GM18909 (cell line): ENCODE results near the gene SYNPO2L.
"Not testable (repeated sequence)": the region's sequence is repeated elsewhere in the genome, so short reads cannot be mapped to it uniquely, and the experiment has no call there.

Experiments
- ATAC-seq: cut with Tn5 transposase; IDR thresholded peaks from one replicate; pipeline ENCODE4 v1.9.1; 2021; ENCODE audit warnings: mild to moderate bottlenecking; ENCODE audit not compliant: unreplicated experiment, poor library complexity

Gene SYNPO2L, protein sequence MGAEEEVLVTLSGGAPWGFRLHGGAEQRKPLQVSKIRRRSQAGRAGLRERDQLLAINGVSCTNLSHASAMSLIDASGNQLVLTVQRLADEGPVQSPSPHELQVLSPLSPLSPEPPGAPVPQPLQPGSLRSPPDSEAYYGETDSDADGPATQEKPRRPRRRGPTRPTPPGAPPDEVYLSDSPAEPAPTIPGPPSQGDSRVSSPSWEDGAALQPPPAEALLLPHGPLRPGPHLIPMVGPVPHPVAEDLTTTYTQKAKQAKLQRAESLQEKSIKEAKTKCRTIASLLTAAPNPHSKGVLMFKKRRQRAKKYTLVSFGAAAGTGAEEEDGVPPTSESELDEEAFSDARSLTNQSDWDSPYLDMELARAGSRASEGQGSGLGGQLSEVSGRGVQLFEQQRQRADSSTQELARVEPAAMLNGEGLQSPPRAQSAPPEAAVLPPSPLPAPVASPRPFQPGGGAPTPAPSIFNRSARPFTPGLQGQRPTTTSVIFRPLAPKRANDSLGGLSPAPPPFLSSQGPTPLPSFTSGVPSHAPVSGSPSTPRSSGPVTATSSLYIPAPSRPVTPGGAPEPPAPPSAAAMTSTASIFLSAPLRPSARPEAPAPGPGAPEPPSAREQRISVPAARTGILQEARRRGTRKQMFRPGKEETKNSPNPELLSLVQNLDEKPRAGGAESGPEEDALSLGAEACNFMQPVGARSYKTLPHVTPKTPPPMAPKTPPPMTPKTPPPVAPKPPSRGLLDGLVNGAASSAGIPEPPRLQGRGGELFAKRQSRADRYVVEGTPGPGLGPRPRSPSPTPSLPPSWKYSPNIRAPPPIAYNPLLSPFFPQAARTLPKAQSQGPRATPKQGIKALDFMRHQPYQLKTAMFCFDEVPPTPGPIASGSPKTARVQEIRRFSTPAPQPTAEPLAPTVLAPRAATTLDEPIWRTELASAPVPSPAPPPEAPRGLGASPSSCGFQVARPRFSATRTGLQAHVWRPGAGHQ

DNA sequence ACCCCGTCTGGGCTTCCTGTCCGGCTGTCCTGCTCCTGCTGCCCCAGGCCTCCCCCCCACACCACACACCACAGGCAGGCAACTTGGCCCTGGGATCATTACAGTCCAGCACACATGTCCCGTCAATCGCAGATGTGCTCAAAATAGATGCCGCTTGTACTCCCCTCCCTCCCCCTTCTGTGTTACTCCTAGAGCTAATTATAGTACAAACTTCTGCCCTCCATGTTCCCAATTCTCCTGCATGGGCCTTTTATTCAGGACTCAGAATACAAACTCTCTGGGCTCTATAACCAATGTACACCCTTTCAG is at the start of gene SYNPO2L:
SYNPO2L (minus strand) TSS at position 40 of the 309 bp plus-strand sequence. CDS start 107 bp downstream, outside the sequence.
- no peak for ATAC-seq

DNA sequence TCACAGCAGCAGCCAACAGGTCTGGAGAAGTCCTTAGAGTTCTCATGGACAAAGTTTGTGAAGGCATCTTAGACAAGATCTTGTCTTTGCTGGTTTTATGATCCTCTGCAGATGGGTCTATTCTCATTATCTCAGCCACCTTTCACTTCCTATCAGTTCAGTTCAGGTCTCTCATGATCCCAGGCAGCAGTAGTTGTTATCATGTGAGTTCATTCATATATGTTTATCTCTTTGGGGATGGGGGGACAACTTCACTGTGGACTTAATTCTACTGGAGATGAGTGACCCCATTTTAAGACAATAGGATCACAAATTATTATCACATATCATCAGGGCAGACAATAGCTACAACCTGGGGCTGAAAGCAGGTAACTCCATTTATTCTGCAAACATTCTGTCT is 48.1 kb upstream of the SYNPO2L start:
- ATAC-seq: not testable (repeated sequence)

DNA sequence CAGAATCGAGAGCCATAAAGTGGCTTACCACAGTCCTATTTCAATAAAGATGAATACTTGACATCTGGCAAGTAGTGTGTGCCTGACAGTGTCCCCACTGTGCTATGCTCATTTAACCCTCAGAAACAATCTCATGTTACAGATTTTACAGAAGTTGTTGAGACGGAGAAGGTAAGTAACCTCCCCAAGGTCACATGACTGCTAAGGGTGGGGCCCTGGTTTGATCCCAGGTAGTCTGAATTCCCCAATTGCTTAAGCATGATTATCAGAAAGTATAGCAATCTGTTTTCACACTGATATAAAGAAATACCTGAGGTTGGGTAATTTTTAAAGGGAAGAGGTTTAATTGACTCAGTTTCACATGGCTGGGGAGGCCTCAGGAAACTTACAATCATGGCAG is 43.0 kb upstream of the SYNPO2L start:
- ATAC-seq: not testable (repeated sequence)

DNA sequence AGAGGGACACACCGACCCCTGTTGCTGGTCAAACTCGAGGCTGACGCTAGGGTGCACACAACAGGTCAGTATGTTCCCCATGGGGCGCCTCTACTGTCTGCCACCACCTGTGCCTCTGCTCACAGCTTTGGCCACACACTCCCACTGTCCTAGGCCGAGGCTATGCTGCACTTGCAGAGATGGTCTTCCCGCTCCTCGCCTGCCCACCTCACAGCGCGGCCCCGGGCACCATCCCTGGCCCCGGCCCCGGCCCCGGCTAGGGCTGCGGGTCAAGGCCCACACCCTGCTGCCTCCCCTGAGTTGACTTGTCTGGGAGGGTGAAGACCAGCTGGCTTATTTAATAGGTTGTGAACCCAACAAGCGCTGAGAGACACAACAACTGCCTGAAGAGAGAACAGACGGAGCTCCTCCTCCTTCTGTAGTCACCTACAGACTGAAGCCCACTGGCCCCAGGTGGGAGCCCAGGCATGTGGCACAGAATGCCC is 41.9 kb upstream of the SYNPO2L start, which contains the start of gene AGAP5:
AGAP5 (minus strand) TSS at position 435 of the 485 bp plus-strand sequence; CDS start at position 81, 354 bp downstream.
- not testable (repeated sequence) for ATAC-seq

DNA sequence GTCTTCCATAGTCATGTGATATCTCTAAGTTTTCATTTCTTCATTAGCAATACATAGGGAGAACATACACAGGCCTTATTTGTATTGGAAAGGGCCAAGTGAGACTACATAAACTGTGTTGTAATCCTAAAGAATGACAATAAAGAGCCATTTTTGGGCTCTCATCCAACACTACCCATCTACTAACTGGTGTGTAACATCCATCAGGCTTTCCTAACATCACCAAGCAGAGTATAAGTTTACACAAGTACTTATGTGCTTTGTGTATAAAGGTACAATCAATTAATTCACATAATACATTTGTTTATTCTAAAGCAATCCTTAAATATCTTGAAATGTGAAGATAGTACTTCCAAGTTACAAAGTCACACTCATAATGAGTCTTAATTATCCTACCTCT is 39.5 kb upstream of the SYNPO2L start:
- not testable (repeated sequence) for ATAC-seq

DNA sequence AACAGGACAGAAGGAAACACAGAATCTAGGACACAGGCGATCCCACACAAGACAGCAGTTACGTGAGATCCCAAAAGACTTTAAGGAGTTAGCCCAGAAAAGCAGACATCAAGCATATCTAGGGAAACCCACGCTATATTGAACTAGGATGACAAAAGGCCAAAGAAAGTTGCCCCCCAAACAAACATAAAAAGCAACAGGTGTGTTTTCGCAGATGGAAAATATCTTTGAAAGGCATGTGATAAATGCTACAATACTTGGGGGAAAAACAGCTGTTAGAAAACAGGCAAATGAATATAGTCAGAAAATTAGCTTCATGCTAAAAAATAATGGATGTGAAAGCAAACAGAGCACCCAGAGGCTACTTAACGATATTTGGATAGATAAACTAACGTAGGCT is 34.9 kb upstream of the SYNPO2L start:
- not testable (repeated sequence) for ATAC-seq

DNA sequence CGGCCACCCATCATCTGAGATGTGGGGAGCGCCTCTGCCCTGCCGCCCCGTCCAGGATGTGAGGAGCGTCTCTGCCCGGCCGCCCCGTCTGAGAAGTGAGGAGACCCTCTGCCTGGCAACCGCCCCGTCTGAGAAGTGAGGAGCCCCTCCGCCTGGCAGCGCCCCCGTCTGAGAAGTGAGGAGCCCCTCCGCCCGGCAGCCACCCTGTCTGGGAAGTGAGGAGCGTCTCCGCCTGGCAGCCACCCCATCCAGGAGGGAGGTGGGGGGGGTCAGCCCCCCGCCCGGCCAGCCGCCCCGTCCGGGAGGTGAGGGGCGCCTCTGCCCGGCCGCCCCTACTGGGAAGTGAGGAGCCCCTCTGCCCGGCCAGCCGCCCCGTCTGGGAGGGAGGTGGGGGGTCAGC is 33.8 kb upstream of the SYNPO2L start:
- not testable (repeated sequence) for ATAC-seq

DNA sequence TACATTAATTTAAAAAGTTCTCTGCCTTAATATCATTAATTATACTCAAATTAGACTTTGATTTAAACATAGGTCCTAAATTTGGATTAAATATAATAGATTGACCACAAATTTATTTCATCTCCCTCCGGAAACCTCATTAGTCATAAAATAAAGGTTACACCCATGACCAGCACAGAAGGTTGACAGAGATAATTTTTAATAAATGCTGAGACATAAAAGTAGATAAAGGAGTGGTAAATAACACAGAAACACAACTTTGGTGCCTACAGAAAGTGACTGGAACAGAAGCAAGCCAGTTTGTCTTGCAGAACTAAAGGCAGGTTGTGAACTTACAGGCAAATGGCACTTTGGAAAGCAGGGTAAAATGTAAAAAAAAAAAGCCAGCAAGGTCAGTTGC is 31.8 kb upstream of the SYNPO2L start:
- ATAC-seq: not testable (repeated sequence)

DNA sequence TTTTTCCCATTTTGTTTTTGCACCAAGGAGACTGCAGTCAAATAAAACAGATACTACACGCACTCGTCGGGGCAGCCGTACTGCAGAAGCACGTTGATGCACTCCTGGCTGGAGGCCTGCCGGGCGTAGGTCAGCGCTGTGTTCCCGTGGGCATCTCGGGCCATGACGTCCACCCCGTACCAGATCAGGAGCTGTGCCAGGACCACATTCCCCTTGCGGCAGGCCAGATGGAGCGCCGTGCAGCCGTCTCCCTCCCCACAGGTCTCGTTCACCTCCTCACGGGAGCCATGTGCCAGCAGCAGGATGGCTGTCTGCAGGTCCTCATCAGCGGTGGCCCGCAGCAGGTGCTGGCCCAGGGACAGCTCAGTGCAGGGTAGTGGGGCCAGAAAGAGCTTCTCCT is 18.7 kb upstream of the SYNPO2L start:
- ATAC-seq: not testable (repeated sequence)

DNA sequence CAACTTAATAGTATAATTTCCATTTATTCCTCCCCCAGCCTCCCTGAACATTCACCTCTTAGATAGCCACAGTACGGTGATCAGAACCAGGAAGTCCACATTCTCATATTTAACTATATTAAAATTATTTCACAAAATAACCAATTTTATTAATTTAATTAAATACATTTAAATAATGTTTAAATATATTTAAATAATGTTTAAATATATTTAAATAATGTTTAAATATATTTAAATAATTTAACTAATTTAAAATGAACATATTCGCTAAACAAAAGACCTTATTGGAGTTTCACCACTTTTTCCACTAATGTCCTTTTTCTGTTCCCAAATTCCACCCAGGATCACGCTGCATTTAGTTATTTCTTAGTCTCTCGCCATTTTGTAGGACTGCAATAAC is 12.5 kb upstream of the SYNPO2L start:
- not testable (repeated sequence) for ATAC-seq

DNA sequence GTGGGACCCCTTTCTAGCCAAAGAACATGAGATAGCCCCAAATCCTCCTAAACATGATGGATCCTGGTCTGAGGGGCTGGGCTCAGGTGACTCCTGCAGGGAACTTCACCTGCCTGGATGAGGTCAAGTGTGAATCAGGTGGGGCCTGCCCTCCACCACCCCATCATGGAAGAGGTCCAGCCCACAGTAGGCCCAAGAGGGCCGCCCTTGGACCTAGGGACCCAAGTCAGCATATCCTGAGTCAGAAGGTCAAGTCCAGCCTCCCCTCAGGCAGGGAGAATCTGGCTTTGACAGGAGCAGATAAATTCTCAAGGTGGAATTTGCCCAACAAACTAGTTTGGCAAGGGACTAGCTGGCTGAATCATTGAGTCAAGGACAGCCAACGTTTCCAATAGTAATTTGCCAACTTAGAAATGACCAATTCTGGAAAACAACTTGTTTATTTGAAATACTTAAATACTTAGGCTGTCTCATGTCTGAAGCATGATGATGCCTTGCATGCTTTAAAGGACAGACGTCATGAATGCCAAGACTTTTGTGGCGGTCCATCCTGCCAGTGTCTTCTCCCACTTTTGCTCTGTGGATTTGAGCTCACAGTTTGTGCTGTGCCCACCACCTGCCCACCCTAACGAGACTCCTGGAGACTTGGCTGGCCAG is 10.5 kb upstream of the SYNPO2L start:
- not testable (repeated sequence) for ATAC-seq

DNA sequence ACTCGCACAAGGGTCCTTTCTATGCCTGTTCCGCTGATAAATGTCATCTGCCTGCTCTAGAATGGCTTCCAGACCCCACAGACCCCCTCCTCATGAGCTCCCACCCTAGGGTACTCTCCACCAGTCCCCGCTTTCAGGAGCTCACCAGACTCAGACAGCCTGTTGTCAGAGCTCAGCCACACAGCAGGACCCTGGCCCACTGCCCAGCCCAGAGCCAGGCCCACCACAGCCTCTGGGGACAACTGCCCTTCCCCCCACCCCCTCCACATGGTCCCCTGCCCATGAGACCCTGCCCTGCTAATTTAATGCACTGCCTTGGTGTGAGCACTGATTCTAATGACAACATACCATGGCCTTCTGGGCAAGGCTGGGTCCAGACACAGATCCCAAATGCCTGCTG is 9.8 kb upstream of the SYNPO2L start:
- ATAC-seq: not testable (repeated sequence)

DNA sequence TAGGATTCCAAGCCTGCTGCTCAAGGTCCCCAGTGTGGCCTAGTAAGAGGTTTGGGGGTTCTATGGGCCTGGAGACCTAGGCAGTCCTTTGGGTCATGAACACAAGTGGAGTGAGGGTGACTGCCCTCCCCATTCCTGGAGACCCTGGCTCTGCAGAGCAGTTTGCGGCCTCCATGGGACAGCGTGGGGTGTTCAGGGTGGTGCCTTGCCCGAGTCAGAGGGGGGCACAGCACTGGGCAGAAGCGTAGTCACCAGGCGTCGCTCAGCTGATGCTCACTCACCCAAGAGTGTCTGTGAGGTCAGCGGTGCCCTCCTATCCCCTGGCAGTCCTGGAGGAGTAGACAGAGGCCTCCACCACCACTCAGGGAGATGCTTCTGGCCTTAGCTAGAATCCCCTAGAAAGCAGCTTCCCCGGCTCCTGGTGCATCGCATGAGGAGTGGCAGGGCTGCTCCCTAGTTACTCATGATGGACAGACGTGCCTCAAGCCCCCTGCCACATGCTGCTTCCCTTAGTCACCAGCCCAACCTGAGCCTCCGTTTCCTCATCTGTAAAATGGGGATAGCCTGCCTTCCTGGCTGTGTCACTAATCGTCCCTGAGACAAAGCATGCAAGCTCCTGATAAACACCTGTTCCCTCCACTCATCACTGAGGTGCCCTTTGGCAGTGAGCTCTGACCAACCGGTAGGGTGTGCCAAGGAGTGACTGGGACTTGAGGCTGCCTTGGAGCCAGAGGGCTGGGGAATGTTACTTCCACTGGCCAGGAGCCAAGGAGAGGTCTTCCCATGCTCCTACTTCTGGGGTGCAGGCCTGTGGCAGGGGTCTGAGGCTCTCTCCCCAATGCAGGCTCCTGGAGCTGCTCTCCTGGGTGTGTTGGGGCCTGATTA is 8.6 kb upstream of the SYNPO2L start:
- not testable (repeated sequence) for ATAC-seq

DNA sequence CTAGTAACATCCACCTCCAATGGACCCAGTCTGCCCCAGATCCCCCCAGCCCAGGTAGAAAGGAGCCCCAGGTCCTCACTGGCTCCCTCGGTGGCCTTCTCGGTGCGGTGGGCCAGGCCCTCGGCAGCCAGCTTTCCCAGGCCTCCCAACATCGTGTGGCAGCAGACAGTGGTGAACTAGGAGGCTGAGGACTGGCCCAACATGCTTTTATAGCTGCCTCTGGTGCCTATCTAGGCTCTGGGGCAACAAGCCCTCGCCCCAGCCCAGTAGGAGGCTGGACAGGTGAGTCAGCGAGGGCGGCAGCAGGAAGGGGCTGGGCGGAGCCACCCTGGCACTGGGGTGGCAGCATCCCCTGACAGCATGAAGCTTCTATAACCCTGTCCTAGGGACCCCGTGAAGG is 7.8 kb upstream of the SYNPO2L start:
- ATAC-seq: not testable (repeated sequence)

DNA sequence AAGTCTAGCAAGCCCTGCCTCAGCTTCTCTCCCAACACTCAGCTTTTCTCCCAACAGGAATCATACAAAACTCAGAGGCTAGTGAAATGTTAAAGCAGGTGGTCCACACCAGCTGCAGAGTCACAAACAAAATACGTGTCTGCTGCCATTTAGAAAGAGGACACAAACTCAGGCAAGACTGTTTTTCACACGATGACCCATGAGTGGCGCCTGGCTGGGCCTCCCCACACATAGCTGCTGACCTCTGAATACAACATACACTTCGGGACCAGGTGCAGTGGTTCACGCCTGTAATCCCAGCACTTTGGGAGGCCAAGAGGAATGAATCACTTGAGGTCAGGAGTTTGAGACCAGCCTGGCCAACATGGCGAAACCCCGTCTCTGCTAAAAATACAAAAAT is 6.9 kb upstream of the SYNPO2L start:
- ATAC-seq: not testable (repeated sequence)

DNA sequence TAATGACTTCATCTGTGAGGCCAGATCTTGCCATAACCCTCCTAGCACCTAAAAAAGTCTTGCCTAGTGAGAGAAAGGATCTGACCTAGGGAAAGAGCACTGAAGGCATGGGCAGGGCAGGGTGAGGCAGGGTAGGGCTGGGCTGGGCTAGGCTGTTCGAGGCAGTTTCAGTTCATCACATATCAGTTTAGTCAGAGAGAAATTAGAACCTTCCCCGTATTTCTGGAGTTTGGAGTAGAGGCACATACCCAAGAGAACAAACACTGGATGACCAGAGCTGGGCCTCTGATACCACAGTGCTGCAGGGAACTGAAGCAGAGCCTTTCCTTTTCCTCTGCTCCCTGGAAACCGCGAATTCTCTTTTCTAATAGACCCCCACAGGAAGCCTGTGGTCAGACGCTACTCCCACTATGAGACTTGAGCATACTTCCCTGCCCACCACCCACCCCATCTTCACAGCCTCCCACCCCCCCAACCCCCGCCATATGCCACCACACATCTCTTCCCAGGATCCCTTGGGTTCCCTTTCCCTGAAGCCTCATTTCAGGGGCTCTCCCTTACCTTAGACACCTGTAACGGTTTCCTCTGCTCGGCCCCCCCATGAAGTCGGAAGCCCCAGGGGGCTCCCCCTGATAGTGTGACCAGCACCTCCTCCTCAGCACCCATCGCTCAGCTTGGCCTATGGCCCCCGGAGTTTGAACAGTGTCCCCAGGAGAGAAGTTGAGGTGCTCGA is 406 bp downstream of the SYNPO2L start:
- ATAC-seq: no peak

DNA sequence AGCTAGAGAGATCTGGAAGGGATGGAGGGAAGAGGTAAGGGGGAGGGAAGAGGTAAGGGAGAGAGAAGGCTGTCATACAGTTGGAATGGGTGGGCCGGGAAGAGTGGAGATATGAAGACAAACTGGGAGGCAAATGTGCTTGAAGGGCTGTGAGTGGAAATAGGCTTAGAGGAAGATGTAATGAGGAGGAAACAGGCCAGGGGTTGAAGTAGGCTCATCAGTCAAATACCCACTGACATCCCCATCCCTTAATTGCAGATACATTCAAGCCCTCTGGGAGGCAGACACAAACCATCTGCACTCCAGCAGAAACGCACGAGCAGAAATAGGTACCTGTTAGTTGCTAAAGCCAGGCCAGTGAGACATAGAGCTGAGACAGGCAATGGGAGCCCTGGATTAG is 2.1 kb downstream of the SYNPO2L start:
- no peak for ATAC-seq

DNA sequence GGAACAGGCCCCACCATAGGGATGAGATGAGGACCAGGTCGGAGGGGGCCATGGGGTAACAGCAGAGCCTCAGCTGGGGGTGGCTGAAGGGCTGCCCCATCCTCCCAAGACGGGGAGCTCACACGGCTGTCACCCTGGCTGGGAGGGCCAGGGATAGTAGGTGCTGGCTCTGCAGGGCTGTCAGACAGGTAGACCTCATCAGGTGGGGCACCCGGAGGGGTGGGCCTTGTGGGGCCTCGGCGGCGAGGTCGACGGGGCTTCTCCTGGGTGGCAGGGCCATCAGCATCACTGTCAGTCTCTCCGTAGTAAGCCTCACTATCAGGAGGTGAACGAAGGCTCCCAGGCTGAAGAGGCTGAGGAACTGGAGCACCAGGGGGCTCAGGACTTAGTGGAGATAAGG is 2.6 kb downstream of the SYNPO2L start:
- ATAC-seq: no peak
